Neuronal stem cell (in vitro differentiated cells): Measurements from ENCODE around the gene RELB.
"Not testable (repeated sequence)": the region's sequence is repeated elsewhere in the genome, so short reads cannot be mapped to it uniquely, and the experiment has no call there.

Experiments used
- DNase-seq: peaks from one replicate; pipeline ENCODE4 v3.0.0-alpha.2; 2013; ENCODE audit warnings: low spot score
- H2AFZ ChIP-seq: one replicate; pipeline ENCODE4 v1.6.1; 2013; ENCODE audit warnings: mild to moderate bottlenecking, low read length, inconsistent platforms
- H2AK5ac ChIP-seq: 2 replicates; pipeline ENCODE4 v1.6.1; 2013; ENCODE audit warnings: low read depth, mild to moderate bottlenecking, inconsistent platforms, low read length, moderate library complexity, mixed read lengths
- H2BK120ac ChIP-seq: 2 replicates; pipeline ENCODE4 v1.6.1; 2013; ENCODE audit warnings: low read depth, mild to moderate bottlenecking, inconsistent platforms, low read length, moderate library complexity, mixed read lengths
- H2BK12ac ChIP-seq: one replicate; pipeline ENCODE4 v1.6.1; 2013; ENCODE audit warnings: low read length, inconsistent platforms
- H2BK15ac ChIP-seq: 2 replicates; pipeline ENCODE4 v1.6.1; 2013; ENCODE audit warnings: mild to moderate bottlenecking, low read length, inconsistent platforms, mixed read lengths
- H2BK5ac ChIP-seq: one replicate; pipeline ENCODE4 v1.6.1; 2013; ENCODE audit warnings: inconsistent platforms, mild to moderate bottlenecking, low read length, moderate library complexity
- H3K14ac ChIP-seq: one replicate; pipeline ENCODE4 v1.6.1; 2013; ENCODE audit warnings: low read length, inconsistent platforms
- H3K18ac ChIP-seq: 2 replicates; pipeline ENCODE4 v1.6.1; 2013; ENCODE audit warnings: low read length, inconsistent platforms
- H3K23ac ChIP-seq: 2 replicates; pipeline ENCODE4 v1.6.1; 2013; ENCODE audit warnings: low read depth, mild to moderate bottlenecking, mixed read lengths, low read length, inconsistent platforms; ENCODE audit not compliant: poor library complexity
- H3K27ac ChIP-seq: replicated peaks from 3 replicates; pipeline ENCODE4 v1.5.1; 2013; ENCODE audit warnings: low read length, inconsistent platforms
- H3K27me3 ChIP-seq, 3 experiments: 2 replicates each; pipeline ENCODE4 v1.6.1; 2013; ENCODE audit warnings: low read length in 3 of 3, mild to moderate bottlenecking in 2 of 3, inconsistent platforms in 1 of 3, low read depth in 1 of 3, mixed read lengths in 1 of 3, moderate library complexity in 1 of 3; ENCODE audit not compliant: control insufficient read depth in 3 of 3, insufficient read depth in 3 of 3
- H3K36me3 ChIP-seq, 2 donors: replicated peaks in 1 of 2; 2 replicates each; pipeline ENCODE4 v1.6.1; 2013; ENCODE audit warnings: low read length in 2 of 2; ENCODE audit not compliant: control insufficient read depth in 2 of 2, insufficient read depth in 2 of 2
- H3K4ac ChIP-seq: 2 replicates; pipeline ENCODE4 v1.6.1; 2013; ENCODE audit warnings: inconsistent platforms, mild to moderate bottlenecking, low read length, moderate library complexity
- H3K4me1 ChIP-seq, 2 donors: 1 replicate in 1 of 2; 2 replicates in 1 of 2; pipeline ENCODE4 v1.6.1; 2013; ENCODE audit warnings: low read length in 2 of 2, low read depth in 1 of 2; ENCODE audit not compliant: control insufficient read depth in 2 of 2, insufficient read depth in 1 of 2
- H3K4me2 ChIP-seq: one replicate; pipeline ENCODE4 v1.6.1; 2013; ENCODE audit warnings: mild to moderate bottlenecking, low read length, inconsistent platforms; ENCODE audit not compliant: insufficient read depth, poor library complexity, severe bottlenecking
- H3K4me3 ChIP-seq, 2 donors: 2 replicates each; pipeline ENCODE4 v1.5.1; 2013; ENCODE audit warnings: low read length in 2 of 2, mild to moderate bottlenecking in 2 of 2, inconsistent platforms in 1 of 2, moderate library complexity in 1 of 2
- H3K79me1 ChIP-seq: one replicate; pipeline ENCODE4 v1.6.1; 2013; ENCODE audit warnings: low read depth, mild to moderate bottlenecking, inconsistent platforms, low read length, moderate library complexity
- H3K9ac ChIP-seq: one replicate; pipeline ENCODE4 v1.6.1; 2013; ENCODE audit warnings: mild to moderate bottlenecking, low read depth, low read length, inconsistent platforms; ENCODE audit not compliant: poor library complexity
- H3K9me3 ChIP-seq, 2 donors: replicated peaks in 1 of 2; 2 replicates each; pipeline versions ENCODE3 to v1.6.1; 2013; ENCODE audit warnings: low read length in 2 of 2, mild to moderate bottlenecking in 2 of 2, inconsistent platforms in 1 of 2, low read depth in 1 of 2, mixed read lengths in 1 of 2, moderate library complexity in 1 of 2; ENCODE audit not compliant: control insufficient read depth in 2 of 2, insufficient read depth in 1 of 2
- H4K8ac ChIP-seq: one replicate; pipeline ENCODE4 v1.6.1; 2013; ENCODE audit warnings: low read depth, mild to moderate bottlenecking, inconsistent platforms, low read length, moderate library complexity
- H4K91ac ChIP-seq: one replicate; pipeline ENCODE4 v1.6.1; 2013; ENCODE audit warnings: low read length, low read depth, mild to moderate bottlenecking, inconsistent platforms; ENCODE audit not compliant: poor library complexity
- WGBS, 2 donors: extraction: QIAGEN DNeasy Blood & Tissue Kit; methylation state at CpG; one replicate each; pipeline ENCODE4 v1.1.7; 2013; ENCODE audit warnings: missing lambda C conversion rate in 2 of 2, mixed read lengths in 1 of 2; ENCODE audit not compliant: insufficient read length in 2 of 2, insufficient replicate concordance in 1 of 2; ENCODE audit errors: extremely low coverage in 2 of 2; 5-methylcytosine and 5-hydroxymethylcytosine counted together

RELB gene

GRCh38 chr19:44969437-44969836, 31.8 kb upstream of the RELB start:
- Histone ChIP-seq H3K18ac (no peak overlapping the region), H4K91ac (no peak overlapping the region), H3K9me3 (no peaks in the 10 kb centered on the region), H3K23ac (no peak overlapping the region), H2AK5ac (no peak overlapping the region), H3K4me3 (no peak overlapping the region), H3K36me3 (peaks cover 18 to 58% of the 10 kb centered on the region in 2 donors), H3K79me1 (no peaks in the 10 kb centered on the region), H4K8ac (no peak overlapping the region), H2AFZ (no peak overlapping the region), H2BK12ac (no peak overlapping the region), H3K9ac (no peak overlapping the region), H2BK120ac (no peak overlapping the region), H3K27ac (no peak overlapping the region), H2BK5ac (no peak overlapping the region), H3K4me2 (no peak overlapping the region), H3K4ac (no peak overlapping the region), H2BK15ac (no peak overlapping the region), H3K27me3 (no peaks in the 10 kb centered on the region), H3K14ac (no peak overlapping the region), H3K4me1 (no peaks in the 10 kb centered on the region)
- no CpG with 5 or more reads among the region's 5 CpGs for WGBS, 2 donors
- DNase-seq = no peak

- not testable (repeated sequence) for H3K27ac ChIP-seq, H3K4ac ChIP-seq, H2BK15ac ChIP-seq, H2AK5ac ChIP-seq, H3K4me2 ChIP-seq, H3K4me3 ChIP-seq, H3K9ac ChIP-seq, H3K79me1 ChIP-seq, H2BK12ac ChIP-seq, H3K4me1 ChIP-seq, H3K9me3 ChIP-seq, H4K91ac ChIP-seq, H2BK5ac ChIP-seq, H4K8ac ChIP-seq, H3K14ac ChIP-seq, H3K27me3 ChIP-seq, H2AFZ ChIP-seq, H2BK120ac ChIP-seq, H3K23ac ChIP-seq, DNase-seq, H3K18ac ChIP-seq
- no CpG with 5 or more reads among the region's 6 CpGs for WGBS, 2 donors
- H3K36me3 ChIP-seq = peaks cover 25 to 68% of the 10 kb centered on the region in 2 donors
Measured at GRCh38 chr19:44971451-44971850, 29.8 kb upstream of the RELB start.

DNA sequence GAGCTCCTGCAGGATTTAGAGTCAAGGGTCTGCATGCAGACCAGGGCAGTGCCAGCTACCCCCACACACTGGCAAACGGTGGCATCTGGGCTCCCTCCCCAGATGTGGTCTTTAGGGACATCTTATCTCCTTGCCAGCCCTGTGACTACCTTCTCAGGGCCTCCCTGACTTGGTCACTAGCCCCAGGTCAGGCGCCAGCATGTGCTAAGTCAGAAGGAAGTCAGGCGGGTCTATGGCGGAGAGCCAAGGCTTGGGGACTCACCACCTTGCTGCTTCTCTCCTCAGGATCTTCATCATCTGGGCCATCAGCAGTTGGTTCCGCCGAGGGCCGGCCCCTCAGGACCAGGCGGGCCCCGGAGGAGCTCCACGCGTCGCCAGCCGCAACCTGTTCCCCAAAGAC, 28.5 kb upstream of the RELB start:
- Histone ChIP-seq H2BK12ac (no peak overlapping the region), H3K27ac (no peak overlapping the region), H3K9ac (no peak overlapping the region), H3K27me3 (no peaks in the 10 kb centered on the region), H2BK120ac (no peak overlapping the region), H3K9me3 (no peaks in the 10 kb centered on the region), H3K4ac (no peak overlapping the region), H2BK15ac (no peak overlapping the region), H3K18ac (no peak overlapping the region), H2AK5ac (no peak overlapping the region), H4K8ac (no peak overlapping the region), H2AFZ (no peak overlapping the region), H3K79me1 (no peaks in the 10 kb centered on the region), H3K4me1 (no peaks in the 10 kb centered on the region), H4K91ac (no peak overlapping the region), H3K23ac (no peak overlapping the region), H3K4me2 (no peak overlapping the region), H3K14ac (no peak overlapping the region), H2BK5ac (no peak overlapping the region), H3K4me3 (no peak overlapping the region), H3K36me3 (peaks cover 36 to 72% of the 10 kb centered on the region in 2 donors)
- DNase-seq = no peak
- no CpG with 5 or more reads among the region's 13 CpGs for WGBS, 2 donors

DNA sequence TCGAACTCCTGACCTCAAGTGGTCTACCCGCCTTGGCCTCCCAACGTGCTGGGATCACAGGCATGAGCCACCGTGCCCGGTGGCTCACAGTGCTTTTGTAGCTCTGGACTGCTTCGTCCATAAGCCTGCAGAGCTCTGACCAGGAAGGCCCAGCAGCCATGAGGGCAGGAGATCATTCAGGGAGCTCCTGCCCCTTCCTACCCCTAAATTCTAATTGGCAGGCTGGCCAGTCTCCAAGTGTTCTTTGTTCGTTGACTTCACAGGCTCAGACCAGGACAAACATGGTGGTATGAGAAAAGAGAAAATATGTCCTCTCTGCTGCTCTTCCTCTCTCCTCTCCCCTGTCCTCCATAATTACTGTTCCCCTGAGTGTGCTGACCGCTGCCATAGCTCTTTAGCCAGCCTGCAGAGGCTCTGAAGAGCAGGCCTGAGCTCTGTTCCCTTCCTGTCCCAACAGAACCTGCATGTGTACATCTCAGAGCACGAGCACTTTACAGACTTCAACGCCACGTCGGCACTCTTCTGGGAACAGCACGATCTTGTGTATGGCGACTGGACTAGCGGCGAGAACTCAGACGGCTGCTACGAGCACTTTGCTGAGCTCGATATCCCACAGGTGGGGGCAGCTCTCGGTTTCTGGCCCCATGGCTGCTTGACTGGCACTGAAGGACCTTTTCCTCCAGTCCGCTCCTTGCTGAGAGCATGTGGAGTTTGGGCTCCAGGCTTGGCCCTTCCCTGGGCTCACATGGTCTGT, 27.1 kb upstream of the RELB start:
- peaks cover 40 to 72% of the 10 kb centered on the region in 2 donors for H3K36me3 ChIP-seq
- no peak overlapping the region for H2BK5ac ChIP-seq
- H3K27me3 ChIP-seq = no peaks in the 10 kb centered on the region
- no peak overlapping the region for H2BK120ac ChIP-seq
- no peak overlapping the region for H3K4ac ChIP-seq
- no peak overlapping the region for H2AK5ac ChIP-seq
- no peak overlapping the region for H3K27ac ChIP-seq
- no peak overlapping the region for H2BK12ac ChIP-seq
- DNase-seq = no peak
- no peaks in the 10 kb centered on the region for H3K4me1 ChIP-seq
- no peak overlapping the region for H3K9ac ChIP-seq
- WGBS, 2 donors = no CpG with 5 or more reads among the region's 21 CpGs
- no peak overlapping the region for H3K18ac ChIP-seq
- no peaks in the 10 kb centered on the region for H3K79me1 ChIP-seq
- H3K4me2 ChIP-seq = no peak overlapping the region
- no peak overlapping the region for H2AFZ ChIP-seq
- no peak overlapping the region for H4K8ac ChIP-seq
- H3K14ac ChIP-seq = no peak overlapping the region
- no peak overlapping the region for H2BK15ac ChIP-seq
- H3K4me3 ChIP-seq = no peak overlapping the region
- no peak overlapping the region for H4K91ac ChIP-seq
- H3K9me3 ChIP-seq = no peaks in the 10 kb centered on the region
- no peak overlapping the region for H3K23ac ChIP-seq
